NCI-H82 treated with DMSO at 0.1 percent for 48 hours (cell line): ENCODE data around the gene SCN3A.

ENCODE experiments used
- DNase-seq: peaks from one replicate; lab custom pipeline; 2025; ENCODE audit not compliant: unreplicated experiment; lab: John Stamatoyannopoulos, UW

SCN3A gene

GRCh38 chr2:165203689-165204559 is at the start of gene SCN3A:
Gene SCN3A, minus strand, starts transcription at chr2:165204050. Its CDS starts 27,656 bp downstream, at chr2:165176394.
- DNase-seq = peak; percentile 60

- no peak for DNase-seq
These were observed 49.3 kb upstream of the SCN3A start for GRCh38 chr2:165253178-165253577.

- peak; percentile 23 for DNase-seq
These were observed 47.5 kb upstream of the SCN3A start for GRCh38 chr2:165251366-165251765.

GRCh38 chr2:165248238-165248637 is 44.4 kb upstream of the SCN3A start:
- no peak for DNase-seq

- DNase-seq = no peak
These were observed 41.4 kb upstream of the SCN3A start for GRCh38 chr2:165245081-165245793.

- no peak for DNase-seq
These were observed 37.1 kb upstream of the SCN3A start for GRCh38 chr2:165240916-165241315.

- DNase-seq = no peak
These were observed 36.1 kb upstream of the SCN3A start for GRCh38 chr2:165239856-165240515.

- peak; percentile 55 for DNase-seq
These were observed 35.4 kb upstream of the SCN3A start, which contains the start of gene SCN2A for GRCh38 chr2:165239230-165239629. Gene SCN2A, plus strand, starts transcription at chr2:165239414. Its CDS starts 56,410 bp downstream, at chr2:165295824.

GRCh38 chr2:165238295-165238694 is 34.4 kb upstream of the SCN3A start:
- DNase-seq = no peak

- DNase-seq = no peak
These were observed 33.2 kb upstream of the SCN3A start for GRCh38 chr2:165237056-165237455.

- no peak for DNase-seq
These were observed 23.7 kb upstream of the SCN3A start for GRCh38 chr2:165227571-165227970.

GRCh38 chr2:165224941-165225340 is 21.1 kb upstream of the SCN3A start:
- DNase-seq = no peak

- no peak for DNase-seq
These were observed 15.6 kb upstream of the SCN3A start for GRCh38 chr2:165219481-165219880.

- DNase-seq = no peak
These were observed 10.2 kb upstream of the SCN3A start for GRCh38 chr2:165214093-165214492.

- DNase-seq = no peak
These were observed 4.2 kb upstream of the SCN3A start for GRCh38 chr2:165208094-165208493.

- no peak for DNase-seq
These were observed 2.0 kb upstream of the SCN3A start for GRCh38 chr2:165205865-165206264.

- DNase-seq = no peak
These were observed 1.6 kb downstream of the SCN3A start for GRCh38 chr2:165202239-165202638.

- DNase-seq = no peak
These were observed 5.7 kb downstream of the SCN3A start for GRCh38 chr2:165198181-165198580.

- no peak for DNase-seq
These were observed 6.5 kb downstream of the SCN3A start for GRCh38 chr2:165197346-165197745.

- DNase-seq = no peak
These were observed 7.4 kb downstream of the SCN3A start for GRCh38 chr2:165196411-165196810.

- no peak for DNase-seq
These were observed 10.6 kb downstream of the SCN3A start for GRCh38 chr2:165193178-165193777.
